Measurements from ENCODE around the gene ERG28.

The ERG28 gene

DNA sequence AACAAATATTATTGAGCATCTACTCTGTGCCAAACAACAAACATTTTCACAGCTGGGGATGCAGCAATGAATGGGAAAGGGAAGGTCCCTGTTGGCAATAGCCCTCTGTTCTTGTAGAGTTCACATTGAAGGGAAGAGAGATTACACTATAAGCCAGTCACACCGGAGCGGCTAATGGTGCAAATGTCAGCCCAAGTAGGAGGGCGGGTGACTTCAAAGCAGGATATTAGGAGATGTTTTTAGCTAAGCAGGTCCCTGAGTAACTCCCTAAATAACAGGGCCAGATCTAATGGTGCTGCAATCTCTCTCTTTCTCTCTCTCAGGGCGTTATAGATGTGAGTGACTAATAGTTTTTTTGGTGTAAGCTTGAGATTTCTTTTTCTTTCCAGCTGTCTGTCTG lies 51.6 kb downstream of the ERG28 start:
- H3K9me3 ChIP-seq (ENCODE audit: insufficient read depth, low read length), result no peaks in the 10 kb centered on the region
- TF ChIP-seq CTCF (IDR thresholded peaks at IDR 0.05; ENCODE audit: insufficient read depth, low read length, poor library complexity, severe bottlenecking), result no peak
- TF ChIP-seq EZH2phosphoT487 (conservative IDR thresholded peaks at IDR 0.05; ENCODE audit: low read length), result no peak

GRCh38 chr14:75607842-75608640 lies 52.6 kb downstream of the ERG28 start:
- no peaks in the 10 kb centered on the region for H3K79me2 ChIP-seq (ENCODE audit: insufficient read depth, low read length)
- H3K9ac ChIP-seq (ENCODE audit: low read length), result no peak overlapping the region
- H3F3A ChIP-seq (ENCODE audit: insufficient read depth), result no peaks in the 10 kb centered on the region
- no peaks in the 10 kb centered on the region for H3K9me3 ChIP-seq (ENCODE audit: insufficient read depth, low read length)
- TF ChIP-seq EZH2phosphoT487 (conservative IDR thresholded peaks at IDR 0.05; ENCODE audit: low read length) (no peak), CTCF (IDR thresholded peaks at IDR 0.05; ENCODE audit: insufficient read depth, low read length, poor library complexity, severe bottlenecking) (no peak)
- no peak overlapping the region for H3K27ac ChIP-seq (ENCODE audit: low read depth, low read length)
- H4K20me1 ChIP-seq (ENCODE audit: low read depth, low read length), result no peaks in the 10 kb centered on the region
- no peak overlapping the region for H3K4me3 ChIP-seq (ENCODE audit: insufficient read depth, low read length, poor library complexity, severe bottlenecking)
- no peak overlapping the region for H3K4me2 ChIP-seq (ENCODE audit: low read depth, low read length, poor library complexity, severe bottlenecking)
- no peaks in the 10 kb centered on the region for H3K36me3 ChIP-seq (ENCODE audit: low read length)
- H2AFZ ChIP-seq (ENCODE audit: low read depth, low read length, severe bottlenecking), result no peak overlapping the region
- no peaks in the 10 kb centered on the region for H3K9me2 ChIP-seq (replicated peaks; ENCODE audit: insufficient read depth, low read length)
- H3K27me3 ChIP-seq (ENCODE audit: low read length), result no peaks in the 10 kb centered on the region

More for the DNA sequence above, 51.6 kb downstream of the ERG28 start:
- Histone ChIP-seq H3K9me2 (replicated peaks; ENCODE audit: insufficient read depth, low read length) (no peaks in the 10 kb centered on the region), H3K9ac (ENCODE audit: low read length) (no peak overlapping the region), H3K4me3 (ENCODE audit: insufficient read depth, low read length, poor library complexity, severe bottlenecking) (no peak overlapping the region), H3K4me2 (ENCODE audit: low read depth, low read length, poor library complexity, severe bottlenecking) (no peak overlapping the region), H3F3A (ENCODE audit: insufficient read depth) (no peaks in the 10 kb centered on the region), H3K79me2 (ENCODE audit: insufficient read depth, low read length) (no peaks in the 10 kb centered on the region), H3K36me3 (ENCODE audit: low read length) (no peaks in the 10 kb centered on the region), H3K27me3 (ENCODE audit: low read length) (no peaks in the 10 kb centered on the region), H4K20me1 (ENCODE audit: low read depth, low read length) (no peaks in the 10 kb centered on the region), H3K27ac (ENCODE audit: low read depth, low read length) (no peak overlapping the region), H2AFZ (ENCODE audit: low read depth, low read length, severe bottlenecking) (no peak overlapping the region)

DNA sequence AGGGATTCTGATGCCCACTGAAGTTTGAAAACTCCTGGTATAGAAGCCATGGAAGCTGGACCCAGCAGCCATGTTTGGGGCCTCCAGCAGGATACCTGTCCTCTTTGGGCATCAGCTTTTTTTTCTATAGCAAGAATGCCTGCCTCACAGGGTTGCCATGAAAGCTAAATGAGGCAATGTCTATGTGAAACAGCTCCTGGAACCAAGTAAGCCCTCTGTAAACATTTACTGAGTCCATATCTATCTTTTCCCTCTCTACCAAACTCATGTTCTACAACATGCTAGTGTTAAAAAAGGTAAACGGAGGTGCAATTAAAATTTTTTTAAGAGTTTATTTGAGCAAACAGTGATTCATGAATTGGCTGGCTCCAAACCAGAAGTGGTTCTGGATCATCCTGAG lies 53.6 kb downstream of the ERG28 start:
- H3K79me2 ChIP-seq (ENCODE audit: insufficient read depth, low read length), result no peaks in the 10 kb centered on the region
- no peak overlapping the region for H2AFZ ChIP-seq (ENCODE audit: low read depth, low read length, severe bottlenecking)
- no peaks in the 10 kb centered on the region for H3F3A ChIP-seq (ENCODE audit: insufficient read depth)
- TF ChIP-seq CTCF (IDR thresholded peaks at IDR 0.05; ENCODE audit: insufficient read depth, low read length, poor library complexity, severe bottlenecking), result no peak
- TF ChIP-seq EZH2phosphoT487 (conservative IDR thresholded peaks at IDR 0.05; ENCODE audit: low read length), result no peak
- H3K27ac ChIP-seq (ENCODE audit: low read depth, low read length), result no peak overlapping the region
- no peak overlapping the region for H3K9ac ChIP-seq (ENCODE audit: low read length)
- no peak overlapping the region for H3K4me3 ChIP-seq (ENCODE audit: insufficient read depth, low read length, poor library complexity, severe bottlenecking)
- H3K9me2 ChIP-seq (replicated peaks; ENCODE audit: insufficient read depth, low read length), result no peaks in the 10 kb centered on the region
- H4K20me1 ChIP-seq (ENCODE audit: low read depth, low read length), result no peaks in the 10 kb centered on the region
- no peak overlapping the region for H3K4me2 ChIP-seq (ENCODE audit: low read depth, low read length, poor library complexity, severe bottlenecking)
- H3K27me3 ChIP-seq (ENCODE audit: low read length), result no peaks in the 10 kb centered on the region
- H3K9me3 ChIP-seq (ENCODE audit: insufficient read depth, low read length), result no peaks in the 10 kb centered on the region
- no peaks in the 10 kb centered on the region for H3K36me3 ChIP-seq (ENCODE audit: low read length)
